HG02981 (cell line): Measurements from ENCODE around the gene IGF1R.

ENCODE experiments used
- ATAC-seq: cut with Tn5 transposase; IDR thresholded peaks from one replicate; pipeline ENCODE4 v1.9.1; 2021; ENCODE audit warnings: mild to moderate bottlenecking, moderate library complexity; ENCODE audit not compliant: unreplicated experiment

IGF1R gene

GRCh38 chr15:98648654-98649471 lies 524 bp downstream of the IGF1R start:
- peak; percentile 20 for ATAC-seq

GRCh38 chr15:98649472-98650416 lies 1.4 kb downstream of the IGF1R start:
- no peak for ATAC-seq

- no peak for ATAC-seq
These were observed 2.2 kb downstream of the IGF1R start for GRCh38 chr15:98650417-98651035.

GRCh38 chr15:98651036-98651481 lies 2.7 kb downstream of the IGF1R start:
- ATAC-seq, result no peak

GRCh38 chr15:98651581-98652220 lies 3.4 kb downstream of the IGF1R start:
- no peak for ATAC-seq

- ATAC-seq, result no peak
These were observed 5.3 kb downstream of the IGF1R start for GRCh38 chr15:98653686-98654085.

- no peak for ATAC-seq
These were observed 6.5 kb downstream of the IGF1R start for GRCh38 chr15:98654790-98655360.

- no peak for ATAC-seq
These were observed 7.4 kb downstream of the IGF1R start for GRCh38 chr15:98655732-98656131.

- no peak for ATAC-seq
These were observed 9.4 kb downstream of the IGF1R start for GRCh38 chr15:98657721-98658120.

- ATAC-seq, result peak; percentile 86
These were observed 10.7 kb downstream of the IGF1R start for GRCh38 chr15:98658831-98659699.

GRCh38 chr15:98660055-98660454 lies 11.7 kb downstream of the IGF1R start:
- no peak for ATAC-seq

- ATAC-seq, result no peak
These were observed 14.7 kb downstream of the IGF1R start for GRCh38 chr15:98663045-98663444.

GRCh38 chr15:98663606-98664005 lies 15.3 kb downstream of the IGF1R start:
- ATAC-seq, result no peak

GRCh38 chr15:98666441-98666840 lies 18.1 kb downstream of the IGF1R start:
- no peak for ATAC-seq

GRCh38 chr15:98666841-98667240 lies 18.5 kb downstream of the IGF1R start:
- ATAC-seq, result no peak

- ATAC-seq, result no peak
These were observed 19.3 kb downstream of the IGF1R start for GRCh38 chr15:98667521-98668179.

GRCh38 chr15:98668566-98669308 lies 20.4 kb downstream of the IGF1R start:
- no peak for ATAC-seq

- no peak for ATAC-seq
These were observed 21.3 kb downstream of the IGF1R start for GRCh38 chr15:98669638-98670037.
